Lung (tissue), 12 donors: Measurements from ENCODE around the gene TMEM170A. TPM values are rescaled to one million over a fixed set of nuclear protein-coding genes. Genes with fewer than 3 reads are reported as not detected.

Experiments
- ATAC-seq: fragments of 200-7000 bp; cut with Tn5 transposase; one replicate; pipeline ENCODE4 v1.9.1; 2020; ENCODE audit warnings: moderate number of reproducible peaks; ENCODE audit not compliant: insufficient read depth, low FRiP score
- DNase-seq, 3 donors: peaks; one replicate each; pipeline ENCODE4 v3.0.0-alpha.2; 2013 to 2017
- H3K27ac ChIP-seq, 2 donors: one replicate each; pipeline ENCODE4 v1.5.1; 2013; ENCODE audit warnings: mild to moderate bottlenecking in 2 of 2, moderate library complexity in 2 of 2, control low read depth in 1 of 2, inconsistent platforms in 1 of 2, low read depth in 1 of 2, low read length in 1 of 2
- H3K27me3 ChIP-seq, 3 donors: one replicate each; pipeline ENCODE4 v1.5.1; 2013; ENCODE audit warnings: low read length in 2 of 3; ENCODE audit not compliant: control insufficient read depth in 3 of 3, insufficient read depth in 3 of 3
- H3K36me3 ChIP-seq, 4 donors: one replicate each; pipeline ENCODE4 v1.5.1; 2013; ENCODE audit warnings: low read length in 4 of 4, mild to moderate bottlenecking in 1 of 4, moderate library complexity in 1 of 4; ENCODE audit not compliant: control insufficient read depth in 4 of 4, insufficient read depth in 4 of 4
- H3K4me1 ChIP-seq, 5 donors: one replicate each; pipeline ENCODE4 v1.5.1; 2013; ENCODE audit warnings: low read length in 5 of 5, mild to moderate bottlenecking in 2 of 5, moderate library complexity in 1 of 5; ENCODE audit not compliant: control insufficient read depth in 5 of 5, insufficient read depth in 5 of 5
- H3K4me3 ChIP-seq: one replicate; pipeline ENCODE4 v1.5.1; 2013; ENCODE audit warnings: mild to moderate bottlenecking, control low read depth, moderate library complexity
- H3K9ac ChIP-seq, 2 donors: one replicate each; pipeline ENCODE4 v1.5.1; 2013; ENCODE audit warnings: low read length in 2 of 2, control low read depth in 1 of 2; ENCODE audit not compliant: insufficient read depth in 1 of 2
- H3K9me3 ChIP-seq, 4 donors: one replicate each; pipeline ENCODE4 v1.5.1; 2013; ENCODE audit warnings: low read length in 3 of 4, mild to moderate bottlenecking in 1 of 4, moderate library complexity in 1 of 4; ENCODE audit not compliant: control insufficient read depth in 4 of 4, insufficient read depth in 3 of 4
- CTCF ChIP-seq: IDR thresholded peaks from 2 replicates; pipeline ENCODE4 v1.5.1; 2012; ENCODE audit warnings: mild to moderate bottlenecking; ENCODE audit errors: control extremely low read depth, extremely low read depth
- WGBS, 2 donors: extraction: QIAGEN DNeasy Blood & Tissue Kit; methylation state at CpG; one replicate each; pipeline ENCODE4 v1.1.7; 2013; 5-methylcytosine and 5-hydroxymethylcytosine counted together
- polyA plus RNA-seq, 2 donors: library from polyadenylated mRNA; stranded (reverse); fragments of 200-250 nt; gene quantifications; one replicate each; pipeline ENCODE4 v1.2.1, GENCODE V29; 2013
- total RNA-seq, 2 donors: library from RNA; depleted of rRNA in 1 of 2; stranded (reverse); fragments of >200 nt in 1 of 2; gene quantifications; one replicate each; pipeline ENCODE4 v1.2.1, GENCODE V29; 2014 to 2021
- donor health status: control.
- donor health status: control.
- donor health status: Bipolar disorder and iron deficiency.
- donor health status: healthy.
- donor health status: DM: yes; HTN: yes; CAD: no.

TMEM170A gene
- total and polyA plus RNA-seq, 4 donors = 8.2 to 37.9 (median 15.2) TPM

DNA sequence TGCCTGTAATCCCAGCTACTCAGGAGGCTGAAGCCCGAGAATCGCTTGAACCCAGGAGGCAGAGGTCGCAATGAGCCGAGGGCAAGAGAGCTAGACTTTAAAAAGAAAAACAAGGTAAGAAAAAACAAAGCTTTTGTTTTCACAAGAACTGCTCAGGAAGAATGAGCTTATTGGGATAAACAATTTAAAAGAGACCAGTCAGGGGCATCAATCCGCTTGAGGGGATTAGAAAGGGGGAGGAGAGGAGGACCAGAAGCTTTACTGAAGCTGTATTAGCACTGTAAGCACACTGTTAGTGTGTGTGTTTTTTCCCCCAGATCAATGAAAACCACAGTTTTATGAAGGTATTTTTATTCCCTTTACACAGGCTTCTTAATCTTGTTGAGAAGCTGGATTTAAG lies 8.8 kb downstream of the TMEM170A start:
- H3K36me3 ChIP-seq = peaks cover 0 to 9% (median 5%) of the 10 kb centered on the region in 4 donors
- DNase-seq = no peak

DNA sequence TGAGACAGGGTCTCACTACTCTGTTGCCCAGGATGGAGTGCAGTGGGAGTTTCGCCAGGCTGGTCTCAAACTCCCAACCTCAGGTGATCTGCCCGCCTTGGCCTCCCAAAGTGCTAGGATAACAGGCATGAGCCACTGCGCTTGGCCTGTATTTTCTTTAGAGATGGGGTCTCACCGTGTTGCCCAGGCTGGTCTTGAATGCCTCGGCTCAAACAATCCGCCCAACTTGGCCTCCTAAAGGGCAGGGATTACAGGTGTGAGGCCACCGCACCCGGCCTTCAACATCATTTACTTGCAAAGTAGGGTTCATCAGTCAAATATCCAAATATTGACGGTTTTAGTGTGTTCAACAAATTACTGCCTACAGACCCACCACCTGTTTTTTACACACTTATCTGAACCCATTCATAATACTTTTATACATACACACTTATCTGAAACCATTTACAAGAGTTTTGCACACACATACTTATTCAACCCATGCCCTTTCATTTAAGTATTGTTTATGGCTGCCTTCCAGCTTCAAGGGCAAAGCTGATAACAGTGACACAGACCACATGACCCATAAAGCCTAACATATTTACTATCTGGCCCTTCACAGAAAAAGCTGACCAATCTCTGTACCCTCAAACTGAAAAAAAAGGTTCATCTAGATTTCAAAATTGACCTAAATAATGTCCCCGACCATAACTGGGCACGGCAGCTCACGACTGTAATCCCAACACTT lies 11.9 kb downstream of the TMEM170A start:
- ATAC-seq (no peak), DNase-seq (no peak)
- H3K9me3 ChIP-seq = no peaks in the 10 kb centered on the region
- no peak overlapping the region for H3K27ac ChIP-seq
- H3K4me3 ChIP-seq = no peak overlapping the region
- peaks cover 6 to 13% (median 9%) of the 10 kb centered on the region in 4 donors for H3K36me3 ChIP-seq
- H3K4me1 ChIP-seq = peaks cover 0 to 22% (median 7%) of the 10 kb centered on the region in 5 donors
- no peaks in the 10 kb centered on the region for H3K27me3 ChIP-seq
- no peak for TF ChIP-seq CTCF
- WGBS, 2 donors = 77 to 90% methylated on average over 12 of the region's 12 CpGs
- H3K9ac ChIP-seq = peak overlapping the region in 1 of 2 donors; percentile 3

More for the DNA sequence above, 8.8 kb downstream of the TMEM170A start:
- no peak for TF ChIP-seq CTCF
- 77 to 91% methylated on average over 5 of the region's 5 CpGs for WGBS, 2 donors
- Histone ChIP-seq H3K4me1 (peaks cover 8 to 25% (median 9%) of the 10 kb centered on the region in 5 donors), H3K9me3 (no peaks in the 10 kb centered on the region), H3K9ac (no peak overlapping the region), H3K4me3 (no peak overlapping the region), H3K27me3 (no peaks in the 10 kb centered on the region), H3K27ac (no peak overlapping the region)
- no peak for ATAC-seq

DNA sequence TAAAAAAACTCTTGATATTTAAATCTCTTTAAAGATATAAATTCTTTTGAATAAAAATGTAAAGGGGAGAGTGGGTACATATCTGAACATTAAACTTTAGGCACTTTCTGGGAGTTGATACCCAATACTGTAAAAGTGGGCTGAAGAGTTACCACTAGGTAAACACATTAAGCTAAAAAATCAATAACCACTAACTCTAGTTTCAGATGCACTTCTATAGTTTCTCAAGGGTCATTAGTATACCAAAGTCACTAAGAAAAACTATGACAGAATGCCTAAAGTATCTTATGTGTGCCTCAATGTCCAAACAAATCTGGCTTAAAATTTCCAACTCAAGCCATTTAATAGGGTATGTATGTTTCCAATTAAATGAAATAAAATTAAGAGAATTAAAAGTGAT lies 18.1 kb downstream of the TMEM170A start:
- no peak for TF ChIP-seq CTCF
- no peak overlapping the region for H3K4me3 ChIP-seq
- H3K9ac ChIP-seq = no peak overlapping the region
- H3K36me3 ChIP-seq = peaks cover 6 to 10% (median 9%) of the 10 kb centered on the region in 4 donors
- ATAC-seq = no peak
- H3K27me3 ChIP-seq = no peaks in the 10 kb centered on the region
- H3K27ac ChIP-seq = no peak overlapping the region
- H3K4me1 ChIP-seq = no peaks in the 10 kb centered on the region
- no peaks in the 10 kb centered on the region for H3K9me3 ChIP-seq
- DNase-seq = no peak
